ENCODE data around the gene POLG2. TPM values are rescaled to one million over a fixed set of nuclear protein-coding genes. Genes with fewer than 3 reads are reported as not detected.
"Not testable (repeated sequence)": the region's sequence is repeated elsewhere in the genome, so short reads cannot be mapped to it uniquely, and the experiment has no call there.

POLG2 gene
- polyA plus RNA-seq, 4 donors = 3.2 to 23.9 (median 6.2) TPM

- Histone ChIP-seq H3K9me3 (ENCODE audit: control insufficient read depth in 2 of 2, insufficient read depth in 1 of 2, low read depth in 1 of 2, low read length in 1 of 2) (no peaks in the 10 kb centered on the region), H3K27ac (ENCODE audit: low read depth in 1 of 3, low read length in 2 of 3) (peak overlapping the region in 1 of 3 donors; percentile 76), H3K4me1 (ENCODE audit: control insufficient read depth in 3 of 3, insufficient read depth in 2 of 3, low read depth in 1 of 3, low read length in 2 of 3) (no peaks in the 10 kb centered on the region), H3K27me3 (ENCODE audit: control insufficient read depth in 3 of 3, insufficient read depth in 3 of 3, low read length in 3 of 3) (no peaks in the 10 kb centered on the region), H3K36me3 (ENCODE audit: control insufficient read depth in 3 of 3, insufficient read depth in 2 of 3, low read depth in 1 of 3, low read length in 3 of 3) (no peaks in the 10 kb centered on the region), H3K4me3 (ENCODE audit: low read depth in 1 of 3, low read length in 3 of 3) (no peak overlapping the region)
- no peak for DNase-seq
- no peak for FAIRE-seq
- WGBS, 3 donors = 70 to 79% (median 76%) methylated on average over 3 of the region's 3 CpGs
Measured at GRCh38 chr17:64449545-64449944, 47.3 kb downstream of the POLG2 start.

GRCh38 chr17:64448665-64449512 lies 48.0 kb downstream of the POLG2 start, which contains the start of gene MILR1:
MILR1 (plus strand) TSS chr17:64449115; CDS start chr17:64449169, 54 bp downstream.
- Histone ChIP-seq H3K27ac (ENCODE audit: low read depth in 1 of 3, low read length in 2 of 3) (peak within 1 kb of the TSS in 1 of 3 donors; percentile 76), H3K4me3 (ENCODE audit: low read depth in 1 of 3, low read length in 3 of 3) (no peak within 1 kb of the TSS)
- 34 to 47% (median 41%) methylated on average over 10 of the region's 10 CpGs for WGBS, 3 donors

GRCh38 chr17:64447526-64447925 lies 49.3 kb downstream of the POLG2 start:
- Histone ChIP-seq H3K9me3 (ENCODE audit: control insufficient read depth in 2 of 2, insufficient read depth in 1 of 2, low read depth in 1 of 2, low read length in 1 of 2) (no peaks in the 10 kb centered on the region), H3K4me3 (ENCODE audit: low read depth in 1 of 3, low read length in 3 of 3) (no peak overlapping the region), H3K36me3 (ENCODE audit: control insufficient read depth in 3 of 3, insufficient read depth in 2 of 3, low read depth in 1 of 3, low read length in 3 of 3) (no peaks in the 10 kb centered on the region), H3K27me3 (ENCODE audit: control insufficient read depth in 3 of 3, insufficient read depth in 3 of 3, low read length in 3 of 3) (no peaks in the 10 kb centered on the region), H3K4me1 (ENCODE audit: control insufficient read depth in 3 of 3, insufficient read depth in 2 of 3, low read depth in 1 of 3, low read length in 2 of 3) (no peaks in the 10 kb centered on the region), H3K27ac (ENCODE audit: low read depth in 1 of 3, low read length in 2 of 3) (no peak overlapping the region)
- WGBS, 3 donors = 65 to 87% (median 78%) methylated on average over 1 of the region's 1 CpG
- DNase-seq = no peak
- FAIRE-seq = no peak

More at GRCh38 chr17:64448665-64449512, 48.0 kb downstream of the POLG2 start, which contains the start of gene MILR1:
- Histone ChIP-seq H3K9me3 (ENCODE audit: control insufficient read depth in 2 of 2, insufficient read depth in 1 of 2, low read depth in 1 of 2, low read length in 1 of 2) (no peaks in the 10 kb centered on the region), H3K36me3 (ENCODE audit: control insufficient read depth in 3 of 3, insufficient read depth in 2 of 3, low read depth in 1 of 3, low read length in 3 of 3) (no peaks in the 10 kb centered on the region), H3K27me3 (ENCODE audit: control insufficient read depth in 3 of 3, insufficient read depth in 3 of 3, low read length in 3 of 3) (no peaks in the 10 kb centered on the region), H3K4me1 (ENCODE audit: control insufficient read depth in 3 of 3, insufficient read depth in 2 of 3, low read depth in 1 of 3, low read length in 2 of 3) (no peaks in the 10 kb centered on the region)
- DNase-seq (peak; percentile 13 to 50), FAIRE-seq (no peak)

GRCh38 chr17:64443086-64443760 lies 53.6 kb downstream of the POLG2 start:
- Histone ChIP-seq H3K4me3 (ENCODE audit: low read depth in 1 of 3, low read length in 3 of 3) (no peak overlapping the region), H3K36me3 (ENCODE audit: control insufficient read depth in 3 of 3, insufficient read depth in 2 of 3, low read depth in 1 of 3, low read length in 3 of 3) (no peaks in the 10 kb centered on the region), H3K9me3 (ENCODE audit: control insufficient read depth in 2 of 2, insufficient read depth in 1 of 2, low read depth in 1 of 2, low read length in 1 of 2) (peaks cover 0 to 16% of the 10 kb centered on the region in 2 donors), H3K27me3 (ENCODE audit: control insufficient read depth in 3 of 3, insufficient read depth in 3 of 3, low read length in 3 of 3) (no peaks in the 10 kb centered on the region), H3K4me1 (ENCODE audit: control insufficient read depth in 3 of 3, insufficient read depth in 2 of 3, low read depth in 1 of 3, low read length in 2 of 3) (no peaks in the 10 kb centered on the region), H3K27ac (ENCODE audit: low read depth in 1 of 3, low read length in 2 of 3) (peak overlapping the region in 1 of 3 donors; percentile 67)
- DNase-seq (no peak), FAIRE-seq (no peak)
- 59 to 80% (median 78%) methylated on average over 6 of the region's 6 CpGs for WGBS, 3 donors

- no peak overlapping the region for H3K4me3 ChIP-seq (ENCODE audit: low read depth in 1 of 3, low read length in 3 of 3)
- no peaks in the 10 kb centered on the region for H3K4me1 ChIP-seq (ENCODE audit: control insufficient read depth in 3 of 3, insufficient read depth in 2 of 3, low read depth in 1 of 3, low read length in 2 of 3)
- peaks cover 5 to 22% of the 10 kb centered on the region in 2 donors for H3K9me3 ChIP-seq (ENCODE audit: control insufficient read depth in 2 of 2, insufficient read depth in 1 of 2, low read depth in 1 of 2, low read length in 1 of 2)
- no peaks in the 10 kb centered on the region for H3K36me3 ChIP-seq (ENCODE audit: control insufficient read depth in 3 of 3, insufficient read depth in 2 of 3, low read depth in 1 of 3, low read length in 3 of 3)
- H3K27ac ChIP-seq (ENCODE audit: low read depth in 1 of 3, low read length in 2 of 3) = peak overlapping the region in 1 of 3 donors; percentile 69
- FAIRE-seq (no peak), DNase-seq (no peak)
- WGBS, 3 donors = 45 to 90% (median 56%) methylated on average over 3 of the region's 3 CpGs
- H3K27me3 ChIP-seq (ENCODE audit: control insufficient read depth in 3 of 3, insufficient read depth in 3 of 3, low read length in 3 of 3) = no peaks in the 10 kb centered on the region
Measured at GRCh38 chr17:64442541-64442971, 54.3 kb downstream of the POLG2 start.

GRCh38 chr17:64441772-64442540 lies 54.9 kb downstream of the POLG2 start:
- no peak overlapping the region for H3K4me3 ChIP-seq (ENCODE audit: low read depth in 1 of 3, low read length in 3 of 3)
- H3K4me1 ChIP-seq (ENCODE audit: control insufficient read depth in 3 of 3, insufficient read depth in 2 of 3, low read depth in 1 of 3, low read length in 2 of 3) = no peaks in the 10 kb centered on the region
- WGBS, 3 donors = 39 to 75% (median 59%) methylated on average over 10 of the region's 10 CpGs
- FAIRE-seq = no peak
- peak overlapping the region in 1 of 3 donors; percentile 69 for H3K27ac ChIP-seq (ENCODE audit: low read depth in 1 of 3, low read length in 2 of 3)
- H3K36me3 ChIP-seq (ENCODE audit: control insufficient read depth in 3 of 3, insufficient read depth in 2 of 3, low read depth in 1 of 3, low read length in 3 of 3) = no peaks in the 10 kb centered on the region
- peak in 1 of 2 donors; percentile 12 for DNase-seq
- no peaks in the 10 kb centered on the region for H3K27me3 ChIP-seq (ENCODE audit: control insufficient read depth in 3 of 3, insufficient read depth in 3 of 3, low read length in 3 of 3)
- H3K9me3 ChIP-seq (ENCODE audit: control insufficient read depth in 2 of 2, insufficient read depth in 1 of 2, low read depth in 1 of 2, low read length in 1 of 2) = peaks cover 6 to 28% of the 10 kb centered on the region in 2 donors

GRCh38 chr17:64439956-64440355 lies 56.9 kb downstream of the POLG2 start:
- Histone ChIP-seq H3K4me3 (ENCODE audit: low read depth in 1 of 3, low read length in 3 of 3) (no peak overlapping the region), H3K27ac (ENCODE audit: low read depth in 1 of 3, low read length in 2 of 3) (no peak overlapping the region), H3K36me3 (ENCODE audit: control insufficient read depth in 3 of 3, insufficient read depth in 2 of 3, low read depth in 1 of 3, low read length in 3 of 3) (no peaks in the 10 kb centered on the region), H3K4me1 (ENCODE audit: control insufficient read depth in 3 of 3, insufficient read depth in 2 of 3, low read depth in 1 of 3, low read length in 2 of 3) (no peaks in the 10 kb centered on the region), H3K27me3 (ENCODE audit: control insufficient read depth in 3 of 3, insufficient read depth in 3 of 3, low read length in 3 of 3) (no peaks in the 10 kb centered on the region), H3K9me3 (ENCODE audit: control insufficient read depth in 2 of 2, insufficient read depth in 1 of 2, low read depth in 1 of 2, low read length in 1 of 2) (peaks cover 6 to 32% of the 10 kb centered on the region in 2 donors)
- FAIRE-seq (no peak), DNase-seq (no peak)
- 81 to 89% (median 85%) methylated on average over 2 of the region's 2 CpGs for WGBS, 3 donors

GRCh38 chr17:64439521-64439920 lies 57.3 kb downstream of the POLG2 start:
- FAIRE-seq; H3K36me3 ChIP-seq (ENCODE audit: control insufficient read depth in 3 of 3, insufficient read depth in 2 of 3, low read depth in 1 of 3, low read length in 3 of 3); DNase-seq; H3K4me1 ChIP-seq (ENCODE audit: control insufficient read depth in 3 of 3, insufficient read depth in 2 of 3, low read depth in 1 of 3, low read length in 2 of 3); H3K27me3 ChIP-seq (ENCODE audit: control insufficient read depth in 3 of 3, insufficient read depth in 3 of 3, low read length in 3 of 3); H3K27ac ChIP-seq (ENCODE audit: low read depth in 1 of 3, low read length in 2 of 3); H3K4me3 ChIP-seq (ENCODE audit: low read depth in 1 of 3, low read length in 3 of 3): not testable (repeated sequence)
- 85 to 98% (median 94%) methylated on average over 1 of the region's 1 CpG for WGBS, 3 donors
- peaks cover 6 to 33% of the 10 kb centered on the region in 2 donors for H3K9me3 ChIP-seq (ENCODE audit: control insufficient read depth in 2 of 2, insufficient read depth in 1 of 2, low read depth in 1 of 2, low read length in 1 of 2)

Data from small intestine (tissue), 7 donors.